Renal cortex interstitium (tissue), 15 donors: Measurements from ENCODE around the gene FRMD4B. TPM values are rescaled to one million over a fixed set of nuclear protein-coding genes. Genes with fewer than 3 reads are reported as not detected.

Experiments
- DNase-seq, 11 donors: peaks; one replicate each; pipeline ENCODE4 v3.0.0-alpha.2; 2013; ENCODE audit warnings: low read depth in 9 of 11, low spot score in 4 of 11; ENCODE audit errors: extremely low read depth in 1 of 11
- long read RNA-seq, 16 experiments: transcript quantifications; one replicate each; lab custom pipeline, GENCODE V29; 2026
- polyA plus RNA-seq, 3 donors: library from polyadenylated mRNA; unstranded; fragments of 120-200 nt; gene quantifications; one replicate each; pipeline ENCODE4 v1.2.1, GENCODE V29; 2013; ENCODE audit not compliant: insufficient read length in 3 of 3

Gene FRMD4B
- polyA plus RNA-seq, result 10 to 100 TPM; 42.4 to 45.6 (median 45.2) TPM
- long read RNA-seq, donor 1, result 0 reads
- long read RNA-seq, donor 2, result 0 reads
- long read RNA-seq, donor 3, partial matches to known transcripts, result 0 of 1 reads
- long read RNA-seq, donor 3, other reads (novel, unspliced or antisense), result 0 of 1 reads
- long read RNA-seq, donor 4, result 0 reads
- long read RNA-seq, donor 5, result 0 reads
- long read RNA-seq, donor 6, partial matches to known transcripts, result 0 of 2 reads
- long read RNA-seq, donor 6, other reads (novel, unspliced or antisense), result 0 of 2 reads
- long read RNA-seq, donor 7, partial matches to known transcripts, result 0 of 2 reads
- long read RNA-seq, donor 7, other reads (novel, unspliced or antisense), result 0 of 2 reads
- long read RNA-seq, donor 8, partial matches to known transcripts, result 0 of 3 reads
- long read RNA-seq, donor 8, other reads (novel, unspliced or antisense), result 0 of 3 reads
- long read RNA-seq, donor 9, partial matches to known transcripts, result 0 of 1 reads
- long read RNA-seq, donor 9, other reads (novel, unspliced or antisense), result 0 of 1 reads
- long read RNA-seq, donor 10, result 0 reads
- long read RNA-seq, donor 11, result 0 reads
- long read RNA-seq, donor 12, result 0 reads
- long read RNA-seq, donor 13, result 0 reads
- long read RNA-seq, donor 14, result 0 reads
- long read RNA-seq, donor 15, result 0 reads
- long read RNA-seq, donor 16, partial matches to known transcripts, result 22 of 22 reads
- long read RNA-seq, donor 16, other reads (novel, unspliced or antisense), result 0 of 22 reads

DNA sequence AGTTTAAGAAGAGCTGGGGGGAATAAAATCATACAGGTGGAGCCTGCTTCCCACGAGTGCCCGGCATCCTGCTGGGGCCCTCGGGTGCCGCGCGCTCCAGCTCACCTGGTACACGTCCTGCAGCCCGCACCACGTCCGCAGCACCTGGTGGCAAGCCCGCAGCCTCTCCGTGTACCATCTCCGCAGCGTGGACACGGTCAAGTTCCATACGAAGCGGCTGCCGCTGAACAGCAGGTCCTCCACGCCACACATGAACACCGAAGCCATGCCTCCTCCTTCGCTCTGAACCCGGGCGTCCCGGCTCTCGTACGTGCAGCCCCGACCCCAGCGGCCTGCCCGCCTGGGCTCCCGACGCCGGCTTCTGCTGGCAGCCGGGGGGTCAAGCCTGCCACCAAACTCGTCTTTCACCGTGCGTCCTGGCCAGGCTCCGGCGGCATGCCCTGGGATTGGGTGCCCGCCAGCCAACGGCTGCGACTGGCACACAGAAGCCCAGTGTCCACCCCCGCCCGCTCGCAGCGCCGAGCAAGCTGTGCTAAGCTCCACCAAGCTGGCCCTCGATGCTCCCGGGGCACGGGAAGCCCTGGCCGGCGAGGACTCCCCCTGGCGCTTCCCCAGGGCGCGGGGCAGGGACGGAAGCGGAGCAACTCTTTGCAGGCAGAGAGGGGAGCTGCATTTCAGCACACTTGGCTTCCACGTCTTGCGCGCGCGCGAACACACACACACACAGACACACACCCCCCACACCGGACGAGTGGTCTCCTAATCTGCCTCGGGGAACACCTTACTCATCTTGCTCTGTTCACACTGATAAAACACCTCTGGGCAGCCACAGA is at the start of gene FRMD4B:
FRMD4B (minus strand) TSS at position 366 of the 833 bp plus-strand sequence; CDS start at position 267, 99 bp downstream.
- DNase-seq, result peak in 4 of 11 donors; percentile 22 to 52 (median 42)

DNA sequence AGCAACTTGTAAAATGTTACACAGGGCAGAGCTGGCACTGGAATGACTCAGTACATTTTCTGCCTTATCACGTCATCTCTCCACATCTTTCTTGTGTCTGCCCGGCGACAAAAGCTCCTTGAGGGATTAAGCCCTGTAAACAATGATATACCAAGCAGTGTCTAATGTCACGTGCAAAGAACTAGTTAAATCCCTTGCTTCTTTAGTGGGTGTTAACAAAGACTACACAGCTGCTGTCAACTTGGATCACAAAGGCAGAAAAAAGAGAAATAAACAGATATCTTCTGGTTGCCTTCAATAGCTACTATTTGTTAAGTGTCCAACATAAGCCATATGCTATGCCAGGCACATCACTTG is 48.1 kb upstream of the FRMD4B start:
- DNase-seq, result no peak

DNA sequence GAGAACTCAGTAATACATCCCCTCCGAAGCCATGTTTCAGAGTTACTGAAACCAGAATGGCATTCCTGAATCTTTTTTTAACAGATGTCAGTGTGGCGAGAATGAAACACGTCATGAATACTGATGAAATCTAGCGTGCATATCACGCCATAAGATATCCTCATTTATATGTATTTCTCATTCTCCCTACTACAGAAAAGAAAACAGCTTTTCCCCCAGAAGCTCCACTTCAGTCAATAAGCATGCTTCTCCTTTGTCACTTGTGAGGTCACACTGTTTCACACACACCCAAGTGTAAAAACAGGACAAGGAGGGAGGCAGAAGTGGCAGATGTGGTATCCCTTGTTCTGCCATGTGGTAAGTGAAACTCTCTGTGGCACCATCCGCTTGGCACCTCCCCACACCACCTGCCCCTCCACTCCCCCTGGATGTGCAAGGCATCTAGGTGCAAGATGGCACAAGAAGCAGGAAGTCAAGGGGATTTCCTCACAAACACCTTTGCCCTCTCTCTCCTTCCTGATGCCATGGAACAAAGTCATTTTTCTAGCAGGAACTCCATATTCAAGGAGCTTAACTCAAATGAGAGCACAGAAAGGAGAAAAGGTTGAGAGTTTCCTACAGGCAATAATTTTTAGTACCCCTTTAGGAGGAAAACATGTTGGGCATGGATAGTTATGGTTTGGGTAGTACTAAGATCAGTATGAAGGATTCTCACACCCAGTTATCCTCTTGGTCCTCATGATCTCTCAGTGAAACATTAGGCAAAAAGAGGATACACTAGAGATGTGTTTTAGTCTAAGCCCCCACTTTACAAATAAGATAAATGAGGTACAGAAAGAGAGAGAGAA is 47.5 kb upstream of the FRMD4B start:
- DNase-seq, result no peak

- DNase-seq, result no peak
These were observed 42.9 kb upstream of the FRMD4B start for GRCh38 chr3:69428657-69429255.

- no peak for DNase-seq
These were observed 41.0 kb upstream of the FRMD4B start for GRCh38 chr3:69426967-69427304.

GRCh38 chr3:69426291-69426966 is 40.5 kb upstream of the FRMD4B start:
- DNase-seq, result no peak

GRCh38 chr3:69425249-69425648 is 39.4 kb upstream of the FRMD4B start:
- DNase-seq, result no peak

DNA sequence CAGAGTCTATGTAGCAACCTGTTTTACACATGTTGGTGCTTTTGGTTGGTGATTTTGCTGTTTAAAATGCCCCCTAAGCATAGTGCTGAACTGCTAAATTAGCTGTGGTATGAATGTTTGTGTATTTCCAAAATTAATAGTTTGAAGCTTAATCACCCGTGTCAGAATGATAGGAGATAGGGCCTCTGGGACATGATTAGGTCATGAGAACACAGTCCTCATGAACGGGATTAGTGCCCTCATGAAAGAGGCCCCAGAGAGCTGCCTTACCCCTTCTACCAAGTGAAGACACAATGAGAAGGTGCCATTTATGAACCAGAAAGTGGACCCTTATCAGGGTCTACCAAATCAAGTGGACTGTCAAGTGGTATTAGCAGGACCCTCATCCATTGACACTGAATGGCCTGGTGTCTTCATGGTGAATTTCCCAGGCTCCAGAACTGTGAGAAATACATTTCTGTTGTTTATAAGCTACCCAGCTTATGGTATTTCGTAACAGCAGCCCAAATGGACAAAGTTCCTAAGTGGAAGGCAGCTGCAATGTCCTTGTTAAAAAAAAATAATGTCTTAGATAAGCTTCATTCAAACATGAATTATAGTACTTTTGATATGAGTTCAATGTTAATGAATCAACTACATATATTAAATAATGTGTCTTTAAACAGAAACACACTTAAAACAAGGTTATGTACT is 37.7 kb upstream of the FRMD4B start:
- no peak for DNase-seq

DNA sequence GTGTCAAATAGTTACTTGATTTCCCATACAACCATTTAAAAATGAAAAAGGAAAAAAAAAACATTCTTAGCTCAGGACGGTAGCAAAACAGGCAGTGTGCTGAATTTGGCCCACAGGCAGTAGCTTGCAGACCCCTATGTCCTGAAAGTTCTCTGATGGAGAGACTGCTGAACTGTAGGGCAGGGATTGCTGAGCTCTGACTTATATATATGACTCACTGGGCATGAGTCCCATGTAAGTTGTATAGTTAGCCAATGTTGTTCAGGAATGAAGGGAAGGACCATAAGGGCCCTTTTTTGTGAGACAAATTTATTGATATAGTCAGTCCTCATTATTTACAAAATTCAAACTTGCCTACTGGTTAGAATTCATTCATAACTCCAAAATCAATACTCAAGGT is 36.9 kb upstream of the FRMD4B start:
- no peak for DNase-seq

DNA sequence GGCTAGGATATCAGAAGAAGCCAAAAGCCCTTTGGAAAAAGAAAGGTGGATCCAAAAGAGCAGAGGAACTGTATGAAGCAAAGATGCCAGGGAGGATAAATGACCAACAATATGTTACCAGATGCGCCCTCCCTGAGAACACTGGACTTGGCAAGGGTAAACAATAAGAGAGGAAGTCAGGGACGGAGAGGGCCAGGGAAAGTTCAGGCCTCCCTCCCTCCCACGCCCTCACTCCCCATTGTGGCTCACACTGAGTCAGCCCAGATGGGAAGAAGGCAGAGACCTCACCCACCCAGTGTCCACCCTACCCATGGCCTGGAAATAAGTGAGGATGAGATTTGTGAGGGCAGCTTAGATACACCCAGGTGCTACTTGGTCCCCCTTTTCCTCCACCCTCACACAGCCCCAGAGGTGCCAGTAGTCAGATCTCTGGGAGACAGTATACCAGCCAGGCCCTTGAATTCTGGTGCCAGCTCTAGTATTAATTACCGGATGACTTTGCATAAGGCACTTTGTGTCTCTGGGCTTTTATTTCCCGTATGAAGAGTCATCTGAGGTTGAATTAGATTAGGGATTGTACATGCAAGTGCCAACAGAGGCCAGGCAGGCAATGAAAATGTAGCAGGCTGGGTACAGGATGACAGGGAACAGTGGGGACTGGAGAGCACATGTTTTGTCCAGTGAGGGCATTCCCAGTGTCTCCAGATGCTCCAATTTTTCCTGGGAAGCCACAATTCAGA is 35.1 kb upstream of the FRMD4B start:
- no peak for DNase-seq

DNA sequence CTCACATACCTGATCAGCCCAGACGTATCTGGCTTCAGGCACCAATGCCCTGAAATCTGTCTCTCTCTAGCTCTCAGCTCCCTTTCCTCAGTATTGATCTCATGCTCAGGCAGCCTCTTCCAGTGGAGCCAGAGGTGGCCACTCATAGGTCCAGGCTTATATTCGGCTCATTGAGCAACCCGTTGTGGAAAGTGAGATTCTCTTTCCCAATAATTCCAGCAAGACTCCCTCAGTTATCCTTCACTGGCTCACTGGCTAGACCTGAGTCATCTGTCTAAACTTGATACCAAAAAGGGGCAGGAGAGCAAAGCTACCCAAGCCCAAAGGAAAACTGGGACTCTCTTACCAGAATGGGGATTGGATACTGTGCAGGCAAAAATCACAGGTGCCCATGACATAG is 33.4 kb upstream of the FRMD4B start:
- no peak for DNase-seq

GRCh38 chr3:69417541-69418078 is 31.7 kb upstream of the FRMD4B start:
- no peak for DNase-seq

- DNase-seq, result no peak
These were observed 27.8 kb upstream of the FRMD4B start for GRCh38 chr3:69413551-69414207.

DNA sequence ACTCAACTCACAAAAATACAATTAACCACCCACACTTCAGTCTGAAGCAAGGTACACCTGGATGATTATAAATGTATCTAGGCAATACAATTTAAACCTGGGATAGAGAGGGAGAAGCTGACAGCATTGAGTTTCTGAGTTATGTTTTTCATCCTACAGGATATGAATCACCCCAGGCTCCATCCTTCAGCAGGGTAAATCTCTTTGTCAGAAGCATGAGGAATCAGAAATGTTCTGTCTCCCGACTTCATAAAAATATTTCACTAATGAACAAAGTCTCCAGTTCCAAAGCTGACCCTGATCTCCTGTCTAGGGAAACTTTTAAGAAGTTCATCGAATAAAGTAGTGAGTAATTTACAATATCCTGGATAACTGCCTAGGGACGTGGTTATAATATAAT is 25.5 kb upstream of the FRMD4B start:
- no peak for DNase-seq

DNA sequence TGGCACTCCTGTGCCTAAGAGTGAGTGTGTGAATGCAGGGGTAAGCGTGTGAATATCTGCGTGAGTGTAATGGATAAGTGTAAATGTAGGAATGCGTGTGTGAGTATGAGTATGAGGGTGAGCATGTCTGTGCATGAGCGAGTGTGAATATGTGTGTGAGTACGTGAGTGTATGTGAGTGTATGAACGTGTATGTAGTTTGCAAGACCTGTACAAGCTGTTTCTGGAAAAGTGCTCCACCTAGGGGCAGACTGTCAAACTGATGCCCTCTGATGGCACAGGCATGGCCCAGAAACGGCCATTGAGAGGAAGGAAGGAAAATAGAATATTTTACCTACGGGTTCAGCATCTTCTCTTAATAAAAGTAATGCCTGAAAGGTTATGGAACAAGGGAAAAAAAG is 24.4 kb upstream of the FRMD4B start:
- peak in 8 of 11 donors; percentile 39 to 71 (median 56) for DNase-seq

- no peak for DNase-seq
These were observed 23.9 kb upstream of the FRMD4B start for GRCh38 chr3:69409831-69410230.
